IMR-90 (cell line): ENCODE results near the gene PDGFRA. TPM values are rescaled to one million over a fixed set of nuclear protein-coding genes. Genes with fewer than 3 reads are reported as not detected.

ENCODE experiments used
- ATAC-seq: fragments of 200-7000 bp; cut with Tn5 transposase; 2 replicates; pipeline ENCODE4 v1.9.1; 2020; ENCODE audit warnings: low read depth, mild to moderate bottlenecking, moderate library complexity
- BruUV-seq: library from RNA; stranded (reverse); fragments of 400-500 nt; replicated peaks from 2 replicates; lab custom pipeline; 2021; lab: Mats Ljungman, UMichigan
- CTCF ChIA-PET: fragments of 300-600 bp; formaldehyde crosslinking; extraction: SDS; loops from one replicate; lab custom pipeline; 2021; ENCODE audit warnings: antibody characterized with exemption; lab: Yijun Ruan, JAX
- POLR2A ChIA-PET: fragments of 300-600 bp; sonication (Branson Sonifier 250); formaldehyde crosslinking; loops from one replicate; lab custom pipeline; 2022; ENCODE audit warnings: antibody characterized with exemption; ENCODE audit not compliant: unreplicated experiment; lab: Charles Lee
- DNase-seq: peaks from one replicate; pipeline ENCODE4 v3.0.0; 2013
- H2AFZ ChIP-seq: replicated peaks from 2 replicates; pipeline ENCODE3; 2013; ENCODE audit warnings: low read length, mild to moderate bottlenecking; ENCODE audit not compliant: poor library complexity
- H2AK5ac ChIP-seq: 2 replicates; pipeline ENCODE4 v1.6.1; 2013; ENCODE audit warnings: low read depth, low read length, inconsistent platforms
- H2AK9ac ChIP-seq: replicated peaks from 2 replicates; pipeline ENCODE3; 2013; ENCODE audit warnings: mild to moderate bottlenecking, low read depth, low read length, moderate library complexity; ENCODE audit not compliant: poor library complexity
- H2BK120ac ChIP-seq: 2 replicates; pipeline ENCODE4 v1.6.1; 2013; ENCODE audit warnings: low read depth, low read length, inconsistent platforms
- H2BK15ac ChIP-seq: 3 replicates; pipeline ENCODE4 v1.6.1; 2013; ENCODE audit warnings: low read depth, low read length, inconsistent platforms
- H2BK20ac ChIP-seq: 2 replicates; pipeline ENCODE4 v1.6.1; 2013; ENCODE audit warnings: low read depth, mild to moderate bottlenecking, inconsistent platforms, low read length, moderate library complexity
- H2BK5ac ChIP-seq: 2 replicates; pipeline ENCODE4 v1.6.1; 2013; ENCODE audit warnings: mild to moderate bottlenecking, low read depth, low read length, inconsistent platforms; ENCODE audit not compliant: poor library complexity, severe bottlenecking
- H3K14ac ChIP-seq: replicated peaks from 2 replicates; pipeline ENCODE4 v1.6.1; 2013; ENCODE audit warnings: low read depth, low read length, inconsistent platforms
- H3K18ac ChIP-seq: 2 replicates; pipeline ENCODE4 v1.6.1; 2013; ENCODE audit warnings: low read depth, low read length, control low read depth
- H3K23ac ChIP-seq: 2 replicates; pipeline ENCODE4 v1.6.1; 2013; ENCODE audit warnings: low read depth, low read length, inconsistent platforms
- H3K27ac ChIP-seq: 2 replicates; pipeline ENCODE4 v1.5.1; 2013; ENCODE audit warnings: mild to moderate bottlenecking, control low read depth, low read length; ENCODE audit not compliant: insufficient read depth
- H3K27me3 ChIP-seq: 2 replicates; pipeline ENCODE4 v1.6.1; 2013; ENCODE audit warnings: low read length; ENCODE audit not compliant: control insufficient read depth, insufficient read depth
- H3K36me3 ChIP-seq: 2 replicates; pipeline ENCODE4 v1.6.1; 2013; ENCODE audit warnings: low read length, mixed read lengths; ENCODE audit not compliant: control insufficient read depth, insufficient read depth
- H3K4ac ChIP-seq: 2 replicates; pipeline ENCODE4 v1.6.1; 2013; ENCODE audit warnings: low read depth, low read length, inconsistent platforms
- H3K4me1 ChIP-seq: 2 replicates; pipeline ENCODE4 v1.6.1; 2013; ENCODE audit warnings: low read length, mixed read lengths; ENCODE audit not compliant: control insufficient read depth, insufficient read depth
- H3K4me2 ChIP-seq: 2 replicates; pipeline ENCODE4 v1.6.1; 2013; ENCODE audit warnings: low read depth, mild to moderate bottlenecking, control low read depth, low read length, moderate library complexity
- H3K4me3 ChIP-seq: 2 replicates; pipeline ENCODE4 v1.5.1; 2013; ENCODE audit warnings: low read depth, mild to moderate bottlenecking, control low read depth, low read length, moderate library complexity; ENCODE audit not compliant: insufficient read depth
- H3K56ac ChIP-seq: 2 replicates; pipeline ENCODE4 v1.6.1; 2013; ENCODE audit warnings: low read length, inconsistent platforms; ENCODE audit not compliant: insufficient read depth; ENCODE audit errors: extremely low read depth
- H3K79me1 ChIP-seq, 2 experiments: 2 replicates each; pipeline ENCODE4 v1.6.1; 2013; ENCODE audit warnings: low read length in 2 of 2, inconsistent platforms in 1 of 2, low read depth in 1 of 2
- H3K9ac ChIP-seq: 2 replicates; pipeline ENCODE4 v1.6.1; 2013; ENCODE audit warnings: low read depth, low read length, control low read depth
- H3K9me1 ChIP-seq: 2 replicates; pipeline ENCODE4 v1.6.1; 2013; ENCODE audit warnings: low read length, inconsistent platforms; ENCODE audit not compliant: insufficient read depth
- H3K9me3 ChIP-seq: 2 replicates; pipeline ENCODE4 v1.6.1; 2013; ENCODE audit warnings: low read length; ENCODE audit not compliant: control insufficient read depth, insufficient read depth
- H4K20me1 ChIP-seq: 2 replicates; pipeline ENCODE4 v1.6.1; 2013; ENCODE audit warnings: low read length, inconsistent platforms; ENCODE audit not compliant: insufficient read depth
- H4K5ac ChIP-seq: 2 replicates; pipeline ENCODE4 v1.6.1; 2013; ENCODE audit warnings: mild to moderate bottlenecking, low read depth, low read length, control low read depth
- H4K8ac ChIP-seq, 2 experiments: 2 replicates each; pipeline ENCODE4 v1.6.1; 2013; ENCODE audit warnings: low read depth in 2 of 2, low read length in 2 of 2, control low read depth in 1 of 2, inconsistent platforms in 1 of 2
- H4K91ac ChIP-seq: 2 replicates; pipeline ENCODE4 v1.6.1; 2013; ENCODE audit warnings: low read depth, low read length, inconsistent platforms; ENCODE audit not compliant: insufficient read depth
- CEBPB ChIP-seq: IDR thresholded peaks from 2 replicates; pipeline ENCODE4 v1.6.1; 2012; ENCODE audit warnings: low read depth, low read length, improper control_type of control experiment
- CHD1 ChIP-seq: IDR thresholded peaks from 2 replicates; pipeline ENCODE4 v1.6.1; 2012; ENCODE audit warnings: low read depth, low read length, improper control_type of control experiment
- FOS ChIP-seq: fragments of 150-350 bp; IDR thresholded peaks from 2 replicates; pipeline ENCODE4 v1.6.1; 2016; ENCODE audit warnings: low read depth, low read length
- MAFK ChIP-seq: IDR thresholded peaks from 2 replicates; pipeline ENCODE4 v1.6.1; 2012; ENCODE audit warnings: low read depth, low read length, improper control_type of control experiment
- MAZ ChIP-seq: IDR thresholded peaks from 2 replicates; pipeline ENCODE4 v1.6.1; 2012; ENCODE audit warnings: low read depth, mild to moderate bottlenecking, low read length, improper control_type of control experiment, moderate library complexity, borderline replicate concordance
- MXI1 ChIP-seq: IDR thresholded peaks from 2 replicates; pipeline ENCODE4 v1.6.1; 2012; ENCODE audit warnings: low read depth, mild to moderate bottlenecking, low read length, moderate library complexity, borderline replicate concordance
- NFE2L2 ChIP-seq: fragments of 150-350 bp; IDR thresholded peaks from 2 replicates; pipeline ENCODE4 v1.6.1; 2016; ENCODE audit warnings: low read depth, mild to moderate bottlenecking, low read length
- POLR2A ChIP-seq: IDR thresholded peaks from 2 replicates; pipeline ENCODE4 v1.6.1; 2012; ENCODE audit warnings: mild to moderate bottlenecking, low read depth, low read length
- RFX5 ChIP-seq: IDR thresholded peaks from 2 replicates; pipeline ENCODE4 v1.8.0; 2012; ENCODE audit warnings: low read depth, mild to moderate bottlenecking, low read length, moderate library complexity
- SMC3 ChIP-seq: fragments of 150-350 bp; IDR thresholded peaks from 2 replicates; pipeline ENCODE4 v1.6.1; 2016; ENCODE audit warnings: low read depth, mild to moderate bottlenecking, antibody characterized with exemption, low read length, moderate library complexity
- USF2 ChIP-seq: fragments of 150-350 bp; IDR thresholded peaks from 2 replicates; pipeline ENCODE4 v1.6.1; 2017; ENCODE audit warnings: mild to moderate bottlenecking, antibody characterized with exemption, low read length, low read depth
- WGBS, 2 experiments: methylation state at CpG; one replicate each; pipeline versions ENCODE4 v1.1.5 to v1.1.7; 2013; ENCODE audit warnings: missing lambda C conversion rate in 2 of 2; ENCODE audit not compliant: insufficient read length in 1 of 2; ENCODE audit errors: extremely low coverage in 2 of 2; 5-methylcytosine and 5-hydroxymethylcytosine counted together
- dilution Hi-C: fragments of 300-500 bp; cut with HindIII; formaldehyde crosslinking; loops from one replicate; pipeline ENCODE4 v1.14.3; 2018; ENCODE audit warnings: low sequenced_read_pairs; ENCODE audit not compliant: unreplicated experiment
- in situ Hi-C: fragments of 300-500 bp; cut with MboI; formaldehyde crosslinking; loops from 3 replicates; pipeline ENCODE4 v1.14.3; 2019; ENCODE audit warnings: low sequenced_read_pairs, inconsistent platforms, mixed read lengths
- intact Hi-C: fragments of 100-400 bp; cut with micrococcal nuclease; formaldehyde crosslinking; loops from 2 replicates; pipeline ENCODE4 v1.10.0; 2022
- polyA plus RNA-seq, 3 experiments: library from polyadenylated mRNA; depleted of rRNA; stranded (reverse); fragments of >200 nt; gene quantifications; 2 replicates each; pipeline ENCODE4 v1.2.3, GENCODE V29; 2012; ENCODE audit warnings: low replicate concordance in 1 of 3
- total RNA-seq: library from RNA; depleted of rRNA; stranded (reverse); fragments of >200 nt; gene quantifications from 2 replicates; pipeline ENCODE4 v1.2.3, GENCODE V29; 2012
- TF ChIP-seq, protein P1 (sequence below): conservative IDR thresholded peaks from 2 replicates; pipeline ENCODE4 v1.5.1; 2012; ENCODE audit warnings: mild to moderate bottlenecking, low read depth, low read length, improper control_type of control experiment

Gene PDGFRA
- total and polyA plus RNA-seq, 2 of the 4 experiments (the other 2 are of a cell fraction): 60.8 to 168 TPM

DNA sequence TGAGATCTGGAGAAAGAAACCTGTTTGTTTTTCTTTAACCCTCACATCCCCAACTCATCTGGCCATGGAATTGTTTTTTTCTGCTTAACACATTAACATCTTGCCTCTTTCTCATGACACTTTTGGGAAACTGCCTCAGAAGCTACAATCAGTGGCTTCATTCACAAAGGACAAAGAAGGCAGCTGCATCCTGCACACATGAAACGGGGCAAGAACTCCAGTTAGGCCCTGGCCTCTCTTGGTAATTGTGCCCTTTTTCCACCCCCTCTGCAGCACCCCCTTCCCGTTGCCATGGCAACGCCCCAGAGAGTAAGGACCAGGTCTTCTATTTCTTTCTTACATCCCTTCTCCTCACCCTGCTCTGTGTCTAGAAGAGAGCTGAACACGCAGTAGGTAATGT lies 103.4 kb downstream of the PDGFRA start:
- Histone ChIP-seq H4K91ac (no peak overlapping the region), H3K4me3 (no peak overlapping the region), H3K9ac (no peak overlapping the region), H3K79me1 (no peaks in the 10 kb centered on the region), H3K36me3 (no peaks in the 10 kb centered on the region), H3K23ac (no peak overlapping the region), H3K4ac (no peak overlapping the region), H3K18ac (no peak overlapping the region), H3K4me1 (no peaks in the 10 kb centered on the region), H2BK15ac (no peak overlapping the region), H4K5ac (no peak overlapping the region), H2AK9ac (no peak overlapping the region), H2BK120ac (no peak overlapping the region), H2BK20ac (no peak overlapping the region), H3K4me2 (no peak overlapping the region), H3K9me3 (no peaks in the 10 kb centered on the region), H3K56ac (no peak overlapping the region), H2BK5ac (no peak overlapping the region), H3K14ac (no peak overlapping the region), H2AK5ac (no peak overlapping the region), H4K20me1 (no peaks in the 10 kb centered on the region), H4K8ac (no peak overlapping the region), H3K9me1 (no peaks in the 10 kb centered on the region; the same call in 1 of the 2 replicates), H3K27ac (no peak overlapping the region), H3K27me3 (peaks cover 11% of the 10 kb centered on the region), H2AFZ (no peak overlapping the region)
- BruUV-seq: no TSS peak
- ATAC-seq (no peak), DNase-seq (no peak)
- dilution Hi-C loops: no loop called here
- CTCF ChIA-PET: interaction anchor here (0.6 to 0.8 kb wide), 2 partner anchors 14 to 94 kb away, joined by 3 read pairs; no protein-coding TSS in a partner anchor
- intact Hi-C loops: no loop called here
- WGBS, 2 experiments: no CpG with 5 or more reads among the region's 4 CpGs
- in situ Hi-C loops: no loop called here
- POLR2A ChIA-PET: no interaction called here
- TF ChIP-seq CHD1 (no peak), FOS (no peak), POLR2A (no peak), SMC3 (no peak), USF2 (no peak), CEBPB (no peak), MAZ (no peak), RFX5 (no peak), MAFK (no peak), NFE2L2 (no peak), MXI1 (no peak)
- TF ChIP-seq, protein P1, sequence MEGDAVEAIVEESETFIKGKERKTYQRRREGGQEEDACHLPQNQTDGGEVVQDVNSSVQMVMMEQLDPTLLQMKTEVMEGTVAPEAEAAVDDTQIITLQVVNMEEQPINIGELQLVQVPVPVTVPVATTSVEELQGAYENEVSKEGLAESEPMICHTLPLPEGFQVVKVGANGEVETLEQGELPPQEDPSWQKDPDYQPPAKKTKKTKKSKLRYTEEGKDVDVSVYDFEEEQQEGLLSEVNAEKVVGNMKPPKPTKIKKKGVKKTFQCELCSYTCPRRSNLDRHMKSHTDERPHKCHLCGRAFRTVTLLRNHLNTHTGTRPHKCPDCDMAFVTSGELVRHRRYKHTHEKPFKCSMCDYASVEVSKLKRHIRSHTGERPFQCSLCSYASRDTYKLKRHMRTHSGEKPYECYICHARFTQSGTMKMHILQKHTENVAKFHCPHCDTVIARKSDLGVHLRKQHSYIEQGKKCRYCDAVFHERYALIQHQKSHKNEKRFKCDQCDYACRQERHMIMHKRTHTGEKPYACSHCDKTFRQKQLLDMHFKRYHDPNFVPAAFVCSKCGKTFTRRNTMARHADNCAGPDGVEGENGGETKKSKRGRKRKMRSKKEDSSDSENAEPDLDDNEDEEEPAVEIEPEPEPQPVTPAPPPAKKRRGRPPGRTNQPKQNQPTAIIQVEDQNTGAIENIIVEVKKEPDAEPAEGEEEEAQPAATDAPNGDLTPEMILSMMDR: no peak
